GM12878 (cell line): Measurements from ENCODE around the gene FFAR2. TPM values are rescaled to one million over a fixed set of nuclear protein-coding genes. Genes with fewer than 3 reads are reported as not detected.

Source experiments
- ASH2L ChIP-seq: fragments of 300-600, 200-600 bp; sonication (generic); IDR thresholded peaks from 2 replicates; pipeline ENCODE4 v1.6.1; 2017; ENCODE audit warnings: low read depth, mild to moderate bottlenecking, borderline replicate concordance
- BACH1 ChIP-seq: fragments of 450-650 bp; IDR thresholded peaks from 2 replicates; pipeline ENCODE4 v1.6.1; 2017; ENCODE audit warnings: mild to moderate bottlenecking, borderline replicate concordance
- CBX3 ChIP-seq: fragments of 200-600 bp; sonication (generic); IDR thresholded peaks from 2 replicates; pipeline ENCODE4 v1.6.1; 2016; ENCODE audit warnings: low read depth, borderline replicate concordance
- CEBPB ChIP-seq, 2 experiments: fragments of 150-350 bp in 1 of 2; IDR thresholded peaks; 2 replicates each; pipeline ENCODE4 v1.6.1; 2012 to 2014; ENCODE audit warnings: low read depth in 2 of 2, low read length in 2 of 2, borderline replicate concordance in 1 of 2, inconsistent platforms in 1 of 2
- EED ChIP-seq: sonication (generic); IDR thresholded peaks from 2 replicates; pipeline ENCODE4 v1.6.1; 2016; ENCODE audit warnings: antibody characterized with exemption, low read depth
- ESRRA ChIP-seq: IDR thresholded peaks from 2 replicates; pipeline ENCODE4 v1.6.1; 2012; ENCODE audit warnings: mild to moderate bottlenecking, low read length, improper control_type of control experiment
- ETV6 ChIP-seq, 2 experiments: fragments of 450-650 bp in 1 of 2; IDR thresholded peaks in 1 of 2; conservative IDR thresholded peaks in 1 of 2; 2 replicates each; pipeline ENCODE4 v1.6.1; 2014; ENCODE audit warnings: antibody characterized with exemption in 1 of 2, borderline replicate concordance in 1 of 2, low read depth in 1 of 2, mild to moderate bottlenecking in 1 of 2, moderate library complexity in 1 of 2
- HDGF ChIP-seq: fragments of 450-650 bp; IDR thresholded peaks from 2 replicates; pipeline ENCODE4 v1.6.1; 2016; ENCODE audit warnings: antibody characterized with exemption
- NRF1 ChIP-seq: conservative IDR thresholded peaks from 2 replicates; pipeline ENCODE4 v1.6.1; 2011; ENCODE audit warnings: mild to moderate bottlenecking, low read depth, low read length, improper control_type of control experiment
- RAD51 ChIP-seq: fragments of 450-650 bp; IDR thresholded peaks from 2 replicates; pipeline ENCODE4 v1.6.1; 2016; ENCODE audit warnings: moderate library complexity, mild to moderate bottlenecking, inconsistent platforms
- SMAD1 ChIP-seq: fragments of 450-650 bp; IDR thresholded peaks from 2 replicates; pipeline ENCODE4 v1.6.1; 2018; ENCODE audit warnings: mild to moderate bottlenecking, low read depth; ENCODE audit not compliant: partially characterized antibody
- TCF3 ChIP-seq: IDR thresholded peaks from 2 replicates; pipeline ENCODE4 v1.6.1; 2012; ENCODE audit warnings: low read depth, mild to moderate bottlenecking, low read length, borderline replicate concordance; ENCODE audit not compliant: insufficient read depth
- WRNIP1 ChIP-seq: IDR thresholded peaks from 2 replicates; pipeline ENCODE4 v1.6.1; 2011; ENCODE audit warnings: low read depth, low read length, improper control_type of control experiment, borderline replicate concordance
- polyA plus RNA-seq, 11 experiments: library from polyadenylated mRNA; depleted of rRNA in 4 of 11; unstranded in 6 of 11; stranded (reverse) in 5 of 11; fragments of >200 nt; fragmentation: Nextera tagmentation in 4 of 11; fragmentation: Illumina TruSeq in 1 of 11; extraction: Ambion mirVana in 4 of 11; extraction: Trizol in 1 of 11; gene quantifications; 1 replicate in 1 of 11; 2 replicates in 10 of 11; pipeline versions ENCODE4 v1.2.1 to v1.2.3, GENCODE V29; 2011 to 2016; ENCODE audit warnings: inconsistent platforms in 2 of 11, missing spikeins in 2 of 11, low read depth in 1 of 11
- total RNA-seq, 4 experiments: library from RNA; depleted of rRNA in 3 of 4; stranded (reverse); fragments of >200 nt in 3 of 4; fragmentation: Illumina TruSeq in 1 of 4; extraction: Trizol in 1 of 4; gene quantifications; 2 replicates each; pipeline versions ENCODE4 v1.2.1 to v1.2.3, GENCODE V29; 2013 to 2021
- TF ChIP-seq, protein P1 (sequence below): fragments of 150-350 bp; IDR thresholded peaks from 2 replicates; pipeline ENCODE4 v1.6.1; 2014; ENCODE audit warnings: mild to moderate bottlenecking, low read depth, low read length
- TF ChIP-seq, protein P2 (sequence below): IDR thresholded peaks from 2 replicates; pipeline ENCODE4 v1.6.1; 2012; ENCODE audit warnings: improper control_type of control experiment, low read depth, low read length; ENCODE audit not compliant: insufficient replicate concordance
- TF ChIP-seq, protein P3 (sequence below): fragments of 450-650 bp; IDR thresholded peaks from 2 replicates; pipeline ENCODE4 v1.6.1; 2017; ENCODE audit warnings: mild to moderate bottlenecking, low read depth, inconsistent platforms; ENCODE audit not compliant: poor library complexity, severe bottlenecking
- TF ChIP-seq, protein P4 (sequence below): fragments of 450-650 bp; formaldehyde crosslinking; IDR thresholded peaks from 2 replicates; pipeline ENCODE4 v1.4.0; 2022; ENCODE audit warnings: mild to moderate bottlenecking, moderate library complexity

The FFAR2 gene
- total and polyA plus RNA-seq, 10 of the 15 experiments (the other 5 are each of a cell fraction or from before 2014, with no cell fraction given) = 0.05 to 4.0 (median 2.1) TPM

DNA sequence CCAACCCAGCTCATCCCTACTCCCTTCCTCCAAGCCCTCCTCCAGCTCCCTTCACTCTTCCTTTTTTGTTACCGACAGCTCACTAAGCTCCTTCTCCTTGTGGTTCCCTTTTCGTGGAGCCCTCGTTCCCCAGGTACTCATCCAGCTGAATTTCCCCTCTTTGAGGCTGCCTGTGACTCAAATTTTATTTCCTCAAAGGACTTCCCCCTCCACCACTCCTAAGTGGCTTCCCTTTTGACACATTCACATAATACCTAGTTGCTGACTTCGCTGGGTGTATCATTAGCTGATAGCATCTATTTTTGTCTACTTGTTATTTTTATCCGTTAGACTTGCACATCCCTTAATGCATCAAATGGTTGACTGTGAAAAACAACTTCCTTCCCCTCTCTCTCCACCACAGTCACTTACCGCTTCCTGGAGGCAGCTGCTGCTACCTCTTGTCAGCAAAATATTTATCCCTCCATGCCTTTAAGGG lies 14.5 kb downstream of the FFAR2 start (continued):
- peak; percentile 100 for TF ChIP-seq EED
- TF ChIP-seq CBX3 = no peak
- TF ChIP-seq ASH2L = no peak
- TF ChIP-seq NRF1 = no peak
- TF ChIP-seq CEBPB (IDR thresholded peaks at IDR 0.05; ENCODE audit: borderline replicate concordance in 1 of 2, low read depth in 2 of 2, low read length in 2 of 2) = 0 out of 4 replicates have a peak, but pooled peaks of 1 of the 2 experiments have one; percentile 41
- TF ChIP-seq, protein P1, sequence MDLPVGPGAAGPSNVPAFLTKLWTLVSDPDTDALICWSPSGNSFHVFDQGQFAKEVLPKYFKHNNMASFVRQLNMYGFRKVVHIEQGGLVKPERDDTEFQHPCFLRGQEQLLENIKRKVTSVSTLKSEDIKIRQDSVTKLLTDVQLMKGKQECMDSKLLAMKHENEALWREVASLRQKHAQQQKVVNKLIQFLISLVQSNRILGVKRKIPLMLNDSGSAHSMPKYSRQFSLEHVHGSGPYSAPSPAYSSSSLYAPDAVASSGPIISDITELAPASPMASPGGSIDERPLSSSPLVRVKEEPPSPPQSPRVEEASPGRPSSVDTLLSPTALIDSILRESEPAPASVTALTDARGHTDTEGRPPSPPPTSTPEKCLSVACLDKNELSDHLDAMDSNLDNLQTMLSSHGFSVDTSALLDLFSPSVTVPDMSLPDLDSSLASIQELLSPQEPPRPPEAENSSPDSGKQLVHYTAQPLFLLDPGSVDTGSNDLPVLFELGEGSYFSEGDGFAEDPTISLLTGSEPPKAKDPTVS = no peak
- 0 out of 2 replicates have a peak, but pooled peaks have one; percentile 34 for TF ChIP-seq TCF3
- TF ChIP-seq BACH1 = peak; percentile 37; the same call in 1 of the 2 replicates
- no peak for TF ChIP-seq WRNIP1
- TF ChIP-seq, protein P2, sequence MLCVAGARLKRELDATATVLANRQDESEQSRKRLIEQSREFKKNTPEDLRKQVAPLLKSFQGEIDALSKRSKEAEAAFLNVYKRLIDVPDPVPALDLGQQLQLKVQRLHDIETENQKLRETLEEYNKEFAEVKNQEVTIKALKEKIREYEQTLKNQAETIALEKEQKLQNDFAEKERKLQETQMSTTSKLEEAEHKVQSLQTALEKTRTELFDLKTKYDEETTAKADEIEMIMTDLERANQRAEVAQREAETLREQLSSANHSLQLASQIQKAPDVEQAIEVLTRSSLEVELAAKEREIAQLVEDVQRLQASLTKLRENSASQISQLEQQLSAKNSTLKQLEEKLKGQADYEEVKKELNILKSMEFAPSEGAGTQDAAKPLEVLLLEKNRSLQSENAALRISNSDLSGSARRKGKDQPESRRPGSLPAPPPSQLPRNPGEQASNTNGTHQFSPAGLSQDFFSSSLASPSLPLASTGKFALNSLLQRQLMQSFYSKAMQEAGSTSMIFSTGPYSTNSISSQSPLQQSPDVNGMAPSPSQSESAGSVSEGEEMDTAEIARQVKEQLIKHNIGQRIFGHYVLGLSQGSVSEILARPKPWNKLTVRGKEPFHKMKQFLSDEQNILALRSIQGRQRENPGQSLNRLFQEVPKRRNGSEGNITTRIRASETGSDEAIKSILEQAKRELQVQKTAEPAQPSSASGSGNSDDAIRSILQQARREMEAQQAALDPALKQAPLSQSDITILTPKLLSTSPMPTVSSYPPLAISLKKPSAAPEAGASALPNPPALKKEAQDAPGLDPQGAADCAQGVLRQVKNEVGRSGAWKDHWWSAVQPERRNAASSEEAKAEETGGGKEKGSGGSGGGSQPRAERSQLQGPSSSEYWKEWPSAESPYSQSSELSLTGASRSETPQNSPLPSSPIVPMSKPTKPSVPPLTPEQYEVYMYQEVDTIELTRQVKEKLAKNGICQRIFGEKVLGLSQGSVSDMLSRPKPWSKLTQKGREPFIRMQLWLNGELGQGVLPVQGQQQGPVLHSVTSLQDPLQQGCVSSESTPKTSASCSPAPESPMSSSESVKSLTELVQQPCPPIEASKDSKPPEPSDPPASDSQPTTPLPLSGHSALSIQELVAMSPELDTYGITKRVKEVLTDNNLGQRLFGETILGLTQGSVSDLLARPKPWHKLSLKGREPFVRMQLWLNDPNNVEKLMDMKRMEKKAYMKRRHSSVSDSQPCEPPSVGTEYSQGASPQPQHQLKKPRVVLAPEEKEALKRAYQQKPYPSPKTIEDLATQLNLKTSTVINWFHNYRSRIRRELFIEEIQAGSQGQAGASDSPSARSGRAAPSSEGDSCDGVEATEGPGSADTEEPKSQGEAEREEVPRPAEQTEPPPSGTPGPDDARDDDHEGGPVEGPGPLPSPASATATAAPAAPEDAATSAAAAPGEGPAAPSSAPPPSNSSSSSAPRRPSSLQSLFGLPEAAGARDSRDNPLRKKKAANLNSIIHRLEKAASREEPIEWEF = peak; percentile 87
- peak; percentile 86 for TF ChIP-seq HDGF
- TF ChIP-seq ESRRA = no peak
- peak in 1 of 2 experiments; percentile 100; a peak in 2 of 4 replicates for TF ChIP-seq ETV6 (conservative IDR thresholded peaks at IDR 0.05 in 1 of 2, IDR thresholded peaks at IDR 0.05 in 1 of 2; ENCODE audit: borderline replicate concordance in 1 of 2, low read depth in 1 of 2)
- TF ChIP-seq, protein P3, sequence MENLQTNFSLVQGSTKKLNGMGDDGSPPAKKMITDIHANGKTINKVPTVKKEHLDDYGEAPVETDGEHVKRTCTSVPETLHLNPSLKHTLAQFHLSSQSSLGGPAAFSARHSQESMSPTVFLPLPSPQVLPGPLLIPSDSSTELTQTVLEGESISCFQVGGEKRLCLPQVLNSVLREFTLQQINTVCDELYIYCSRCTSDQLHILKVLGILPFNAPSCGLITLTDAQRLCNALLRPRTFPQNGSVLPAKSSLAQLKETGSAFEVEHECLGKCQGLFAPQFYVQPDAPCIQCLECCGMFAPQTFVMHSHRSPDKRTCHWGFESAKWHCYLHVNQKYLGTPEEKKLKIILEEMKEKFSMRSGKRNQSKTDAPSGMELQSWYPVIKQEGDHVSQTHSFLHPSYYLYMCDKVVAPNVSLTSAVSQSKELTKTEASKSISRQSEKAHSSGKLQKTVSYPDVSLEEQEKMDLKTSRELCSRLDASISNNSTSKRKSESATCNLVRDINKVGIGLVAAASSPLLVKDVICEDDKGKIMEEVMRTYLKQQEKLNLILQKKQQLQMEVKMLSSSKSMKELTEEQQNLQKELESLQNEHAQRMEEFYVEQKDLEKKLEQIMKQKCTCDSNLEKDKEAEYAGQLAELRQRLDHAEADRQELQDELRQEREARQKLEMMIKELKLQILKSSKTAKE = peak; percentile 90
- TF ChIP-seq RAD51 = 0 out of 2 replicates have a peak, but pooled peaks have one; percentile 35
- TF ChIP-seq, protein P4, sequence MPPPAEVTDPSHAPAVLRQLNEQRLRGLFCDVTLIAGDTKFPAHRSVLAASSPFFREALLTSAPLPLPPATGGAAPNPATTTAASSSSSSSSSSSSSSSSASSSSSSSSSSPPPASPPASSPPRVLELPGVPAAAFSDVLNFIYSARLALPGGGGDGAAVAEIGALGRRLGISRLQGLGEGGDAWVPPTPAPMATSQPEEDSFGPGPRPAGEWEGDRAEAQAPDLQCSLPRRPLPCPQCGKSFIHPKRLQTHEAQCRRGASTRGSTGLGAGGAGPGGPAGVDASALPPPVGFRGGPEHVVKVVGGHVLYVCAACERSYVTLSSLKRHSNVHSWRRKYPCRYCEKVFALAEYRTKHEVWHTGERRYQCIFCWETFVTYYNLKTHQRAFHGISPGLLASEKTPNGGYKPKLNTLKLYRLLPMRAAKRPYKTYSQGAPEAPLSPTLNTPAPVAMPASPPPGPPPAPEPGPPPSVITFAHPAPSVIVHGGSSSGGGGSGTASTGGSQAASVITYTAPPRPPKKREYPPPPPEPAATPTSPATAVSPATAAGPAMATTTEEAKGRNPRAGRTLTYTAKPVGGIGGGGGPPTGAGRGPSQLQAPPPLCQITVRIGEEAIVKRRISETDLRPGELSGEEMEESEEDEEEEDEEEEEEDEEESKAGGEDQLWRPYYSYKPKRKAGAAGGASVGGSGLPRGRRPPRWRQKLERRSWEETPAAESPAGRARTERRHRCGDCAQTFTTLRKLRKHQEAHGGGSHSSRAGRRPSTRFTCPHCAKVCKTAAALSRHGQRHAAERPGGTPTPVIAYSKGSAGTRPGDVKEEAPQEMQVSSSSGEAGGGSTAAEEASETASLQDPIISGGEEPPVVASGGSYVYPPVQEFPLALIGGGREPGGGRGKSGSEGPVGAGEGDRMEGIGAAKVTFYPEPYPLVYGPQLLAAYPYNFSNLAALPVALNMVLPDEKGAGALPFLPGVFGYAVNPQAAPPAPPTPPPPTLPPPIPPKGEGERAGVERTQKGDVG (CRISPR knock-in tag) = no peak
- peak; percentile 40 for TF ChIP-seq SMAD1
